Measurements from ENCODE around the gene SPATS2.

SPATS2 gene

GRCh38 chr12:49366096-49366651 lies 1.1 kb upstream of the SPATS2 start:
- TF ChIP-seq CTCF (IDR thresholded peaks at IDR 0.05; ENCODE audit: control insufficient read depth, extremely low read depth, insufficient read depth): no peak
- DNase-seq (ENCODE audit: low read depth): no peak
- peak overlapping the region; percentile 84 for H3K4me3 ChIP-seq (ENCODE audit: low read depth, low read length)

GRCh38 chr12:49366652-49367380 lies 446 bp upstream of the SPATS2 start:
- peak overlapping the region; percentile 84 for H3K4me3 ChIP-seq (ENCODE audit: low read depth, low read length)
- DNase-seq (ENCODE audit: low read depth): peak; percentile 67
- TF ChIP-seq CTCF (IDR thresholded peaks at IDR 0.05; ENCODE audit: control insufficient read depth, extremely low read depth, insufficient read depth): peak; percentile 0; the same call in 1 of the 2 replicates

GRCh38 chr12:49368240-49368600 lies 958 bp downstream of the SPATS2 start:
- DNase-seq (ENCODE audit: low read depth): no peak
- TF ChIP-seq CTCF (IDR thresholded peaks at IDR 0.05; ENCODE audit: control insufficient read depth, extremely low read depth, insufficient read depth): no peak
- H3K4me3 ChIP-seq (ENCODE audit: low read depth, low read length): peak overlapping the region; percentile 84

GRCh38 chr12:49369411-49370145 lies 2.3 kb downstream of the SPATS2 start:
- no peak for TF ChIP-seq CTCF (IDR thresholded peaks at IDR 0.05; ENCODE audit: control insufficient read depth, extremely low read depth, insufficient read depth)
- DNase-seq (ENCODE audit: low read depth): no peak
- no peak overlapping the region for H3K4me3 ChIP-seq (ENCODE audit: low read depth, low read length)

GRCh38 chr12:49370539-49370938 lies 3.3 kb downstream of the SPATS2 start:
- no peak for TF ChIP-seq CTCF (IDR thresholded peaks at IDR 0.05; ENCODE audit: control insufficient read depth, extremely low read depth, insufficient read depth)
- H3K4me3 ChIP-seq (ENCODE audit: low read depth, low read length): no peak overlapping the region
- no peak for DNase-seq (ENCODE audit: low read depth)

GRCh38 chr12:49375406-49375805 lies 8.1 kb downstream of the SPATS2 start:
- no peak for DNase-seq (ENCODE audit: low read depth)
- TF ChIP-seq CTCF (IDR thresholded peaks at IDR 0.05; ENCODE audit: control insufficient read depth, extremely low read depth, insufficient read depth): no peak
- H3K4me3 ChIP-seq (ENCODE audit: low read depth, low read length): no peak overlapping the region

Measured in LNCaP clone FGC (cell line).